Spleen (tissue), 11 donors: Measurements from ENCODE around the gene SMIM36. TPM values are rescaled to one million over a fixed set of nuclear protein-coding genes. Genes with fewer than 3 reads are reported as not detected.
"Not testable (repeated sequence)": the region's sequence is repeated elsewhere in the genome, so short reads cannot be mapped to it uniquely, and the experiment has no call there.

ENCODE experiments used
- DNase-seq: peaks from one replicate; pipeline ENCODE4 v3.0.0-alpha.2; 2020
- H3K27ac ChIP-seq, 8 donors: fragments of 200-600 bp; sonication (generic) in 7 of 8; 1 replicate in 4 of 8; 2 replicates in 4 of 8; pipeline versions ENCODE4 v1.5.0 to v1.8.0; 2016 to 2021; ENCODE audit warnings: inconsistent platforms in 4 of 8, mild to moderate bottlenecking in 4 of 8, moderate library complexity in 1 of 8
- H3K27me3 ChIP-seq, 7 donors: fragments of 200-600 bp; sonication (generic) in 6 of 7; replicated peaks in 1 of 7; 1 replicate in 4 of 7; 2 replicates in 3 of 7; pipeline versions ENCODE4 v1.5.0 to v1.8.0; 2016 to 2021; ENCODE audit warnings: inconsistent platforms in 3 of 7, mild to moderate bottlenecking in 1 of 7
- H3K36me3 ChIP-seq, 6 donors: fragments of 200-600 bp; sonication (generic) in 5 of 6; 1 replicate in 4 of 6; 2 replicates in 2 of 6; pipeline versions ENCODE4 v1.5.0 to v1.8.0; 2016 to 2021; ENCODE audit warnings: inconsistent platforms in 2 of 6
- H3K4me1 ChIP-seq, 6 donors: fragments of 200-600 bp; sonication (generic) in 5 of 6; 1 replicate in 3 of 6; 2 replicates in 3 of 6; pipeline versions ENCODE4 v1.5.0 to v1.8.0; 2016 to 2021; ENCODE audit warnings: inconsistent platforms in 3 of 6
- H3K4me3 ChIP-seq, 8 donors: fragments of 200-600 bp; sonication (generic) in 7 of 8; 1 replicate in 4 of 8; 2 replicates in 4 of 8; pipeline versions ENCODE4 v1.5.0 to v1.8.0; 2016 to 2021; ENCODE audit warnings: inconsistent platforms in 4 of 8, mild to moderate bottlenecking in 4 of 8, moderate library complexity in 2 of 8
- H3K9me3 ChIP-seq, 8 donors: fragments of 200-600 bp; sonication (generic) in 7 of 8; 1 replicate in 4 of 8; 2 replicates in 4 of 8; pipeline versions ENCODE4 v1.5.0 to v1.8.0; 2016 to 2021; ENCODE audit warnings: inconsistent platforms in 4 of 8
- CTCF ChIP-seq, 11 experiments: fragments of 200-600 bp in 7 of 11; fragments of 450-650 bp in 4 of 11; sonication (generic) in 4 of 11; IDR thresholded peaks in 8 of 11; conservative IDR thresholded peaks in 3 of 11; 1 replicate in 7 of 11; 2 replicates in 4 of 11; pipeline versions ENCODE4 v1.4.0 to v1.8.0; 2016 to 2021; ENCODE audit warnings: antibody characterized with exemption in 11 of 11, inconsistent platforms in 4 of 11, mild to moderate bottlenecking in 1 of 11
- POLR2A ChIP-seq, 3 donors: fragments of 450-650 bp; IDR thresholded peaks; one replicate each; pipeline ENCODE4 v1.5.1; 2017; ENCODE audit warnings: antibody characterized with exemption in 3 of 3, mild to moderate bottlenecking in 1 of 3
- POLR2AphosphoS5 ChIP-seq, 3 donors: sonication (generic); formaldehyde crosslinking; IDR thresholded peaks; one replicate each; pipeline ENCODE4 v1.5.1; 2017; ENCODE audit warnings: antibody characterized with exemption in 3 of 3
- WGBS, 5 donors: extraction: QIAGEN DNeasy Blood & Tissue Kit in 3 of 5; methylation state at CpG; one replicate each; pipeline versions ENCODE4 v1.1.5 to v1.1.7; 2013 to 2018; 5-methylcytosine and 5-hydroxymethylcytosine counted together
- intact Hi-C: fragments of 100-400 bp; cut with DNase I; formaldehyde crosslinking; loops from one replicate; pipeline ENCODE4 v1.15.0; 2023; ENCODE audit warnings: low total_unique reads
- polyA plus RNA-seq, 3 donors: library from polyadenylated mRNA; stranded (reverse); fragments of 200-250 nt; gene quantifications; one replicate each; pipeline ENCODE4 v1.2.1, GENCODE V29; 2013
- total RNA-seq, 7 donors: library from RNA; depleted of rRNA in 3 of 7; stranded (reverse); fragments of >200 nt in 3 of 7; fragmentation: NEBNext Ultra II Directional in 4 of 7; extraction: Animal tissue kit (Norgen Biotek cat#: 25700) in 4 of 7; gene quantifications; one replicate each; pipeline versions ENCODE4 v1.1.0 to v1.2.1, GENCODE V29; 2016 to 2021
- donor health status: healthy with polysubstance abuse.
- donor health status: DM: no; HTN: no; CAD: no; lungs with moderate emphysema.
- donor health status: DM: no; HTN: no; CAD: no.
- donor health status: Bipolar disorder and iron deficiency.
- donor health status: healthy.
- donor health status: DM: no; HTN: no; CAD: no.
- donor health status: DM: yes; HTN: yes; CAD: no.

The SMIM36 gene
- total and polyA plus RNA-seq, 10 donors: not detected

- DNase-seq: no peak
- peaks cover 0 to 7% (median 0%) of the 10 kb centered on the region in 7 donors for H3K27me3 ChIP-seq
- no peak overlapping the region for H3K4me3 ChIP-seq
- peaks cover 0 to 5% (median 0%) of the 10 kb centered on the region in 6 donors for H3K4me1 ChIP-seq
- no peak overlapping the region for H3K27ac ChIP-seq
- H3K36me3 ChIP-seq: no peaks in the 10 kb centered on the region
- no peaks in the 10 kb centered on the region for H3K9me3 ChIP-seq
- TF ChIP-seq POLR2A (IDR thresholded peaks at IDR 0.05): no peak
- no peak for TF ChIP-seq CTCF (IDR thresholded peaks at IDR 0.05 in 8 of 11, conservative IDR thresholded peaks at IDR 0.05 in 3 of 11)
- TF ChIP-seq POLR2AphosphoS5 (IDR thresholded peaks at IDR 0.05): no peak
- intact Hi-C loops: no loop called here
Measured at GRCh38 chr17:55480631-55481315, 30.5 kb downstream of the SMIM36 start.

DNA sequence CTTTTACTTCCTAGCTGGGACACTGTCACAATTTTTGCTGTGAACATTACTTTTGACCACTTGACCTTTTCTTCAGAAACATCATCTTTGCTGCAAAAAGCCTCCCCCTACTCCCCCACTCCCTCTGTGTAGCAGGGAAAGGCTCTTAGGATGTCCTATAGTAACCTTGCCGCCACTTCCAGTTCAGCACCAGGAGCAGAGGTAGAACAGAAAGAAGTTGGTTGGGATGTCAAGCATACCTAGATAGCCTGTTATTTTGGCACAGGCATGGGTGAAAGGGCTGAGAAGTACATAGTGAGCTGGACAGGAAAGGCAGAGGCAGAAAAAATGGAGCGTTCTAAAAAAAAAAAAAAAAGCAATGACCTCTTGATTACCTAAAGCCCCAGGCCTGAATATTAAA lies 31.3 kb downstream of the SMIM36 start:
- Histone ChIP-seq H3K4me1 (peaks cover 0 to 5% (median 0%) of the 10 kb centered on the region in 6 donors), H3K4me3 (no peak overlapping the region), H3K9me3 (no peaks in the 10 kb centered on the region), H3K27me3 (peaks cover 0 to 7% (median 0%) of the 10 kb centered on the region in 7 donors), H3K27ac (no peak overlapping the region), H3K36me3 (no peaks in the 10 kb centered on the region)
- TF ChIP-seq CTCF (IDR thresholded peaks at IDR 0.05 in 8 of 11, conservative IDR thresholded peaks at IDR 0.05 in 3 of 11): no peak
- no peak for TF ChIP-seq POLR2AphosphoS5 (IDR thresholded peaks at IDR 0.05)
- TF ChIP-seq POLR2A (IDR thresholded peaks at IDR 0.05): no peak
- intact Hi-C loops: no loop called here
- DNase-seq: no peak
- WGBS, 5 donors: 83 to 92% (median 86%) methylated on average over 2 of the region's 2 CpGs

DNA sequence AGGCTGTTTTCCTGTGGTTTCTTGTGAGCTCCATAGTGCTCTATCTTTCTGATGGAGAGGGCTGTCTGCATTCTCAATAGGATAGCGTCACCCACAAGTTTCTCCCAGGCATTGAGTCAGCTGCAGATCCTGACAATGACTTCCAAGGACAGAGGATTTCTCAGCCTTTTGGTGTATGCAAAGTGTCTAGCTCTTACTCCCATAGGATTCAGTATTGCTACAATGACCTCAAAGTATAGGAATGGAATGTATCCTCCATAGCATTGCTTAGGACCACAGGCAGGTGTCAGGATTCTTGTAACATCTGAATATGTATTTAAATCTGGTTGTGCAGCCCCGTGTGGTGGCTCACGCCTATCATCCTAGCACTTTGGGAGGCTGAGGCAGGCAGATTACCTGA lies 32.3 kb downstream of the SMIM36 start:
- DNase-seq: no peak
- H3K27ac ChIP-seq: no peak overlapping the region
- H3K4me1 ChIP-seq: peaks cover 0 to 5% (median 0%) of the 10 kb centered on the region in 6 donors
- WGBS, 5 donors: 58 to 92% (median 92%) methylated on average over 3 of the region's 3 CpGs
- H3K36me3 ChIP-seq: no peaks in the 10 kb centered on the region
- H3K4me3 ChIP-seq: no peak overlapping the region
- H3K9me3 ChIP-seq: no peaks in the 10 kb centered on the region
- TF ChIP-seq CTCF (IDR thresholded peaks at IDR 0.05 in 8 of 11, conservative IDR thresholded peaks at IDR 0.05 in 3 of 11) (no peak), POLR2A (IDR thresholded peaks at IDR 0.05) (no peak), POLR2AphosphoS5 (IDR thresholded peaks at IDR 0.05) (no peak)
- H3K27me3 ChIP-seq: peaks cover 0 to 7% (median 0%) of the 10 kb centered on the region in 7 donors
- intact Hi-C loops: no loop called here

DNA sequence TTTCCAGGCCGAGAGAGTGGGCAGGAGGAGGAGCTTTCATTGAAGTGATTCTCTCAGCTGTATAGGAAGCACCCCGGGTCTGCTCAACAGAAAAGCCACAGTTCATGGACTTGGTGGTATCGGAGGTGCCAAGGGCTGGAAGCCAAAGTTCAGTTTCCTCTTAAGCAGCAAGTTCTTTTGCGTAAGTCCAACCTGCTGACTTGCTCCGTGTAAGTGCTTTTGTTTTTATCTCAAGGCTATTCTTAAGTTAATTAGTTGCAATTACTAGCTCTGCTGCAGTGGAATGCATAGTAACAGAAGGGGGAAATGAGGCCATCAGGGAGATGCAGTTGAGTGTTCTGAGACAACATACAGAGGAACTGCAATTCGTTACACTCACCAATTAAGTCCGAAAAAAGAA lies 44.6 kb downstream of the SMIM36 start:
- no peak for DNase-seq
- H3K36me3 ChIP-seq: no peaks in the 10 kb centered on the region
- no peak for TF ChIP-seq POLR2A (IDR thresholded peaks at IDR 0.05)
- TF ChIP-seq CTCF (IDR thresholded peaks at IDR 0.05 in 8 of 11, conservative IDR thresholded peaks at IDR 0.05 in 3 of 11): no peak
- no peak for TF ChIP-seq POLR2AphosphoS5 (IDR thresholded peaks at IDR 0.05)
- intact Hi-C loops: no loop called here
- no peaks in the 10 kb centered on the region for H3K9me3 ChIP-seq
- no peaks in the 10 kb centered on the region for H3K27me3 ChIP-seq
- no peak overlapping the region for H3K4me3 ChIP-seq
- 35 to 58% (median 56%) methylated on average over 7 of the region's 7 CpGs for WGBS, 5 donors
- H3K27ac ChIP-seq: no peak overlapping the region
- H3K4me1 ChIP-seq: peaks cover 0 to 18% (median 4%) of the 10 kb centered on the region in 6 donors

GRCh38 chr17:55465771-55466170 lies 45.5 kb downstream of the SMIM36 start:
- H3K36me3 ChIP-seq, H3K4me3 ChIP-seq, H3K27me3 ChIP-seq, DNase-seq, H3K9me3 ChIP-seq, intact Hi-C loops, H3K27ac ChIP-seq: not testable (repeated sequence)
- WGBS, 5 donors: 78 to 91% (median 86%) methylated on average over 4 of the region's 4 CpGs
- peaks cover 0 to 18% (median 4%) of the 10 kb centered on the region in 6 donors for H3K4me1 ChIP-seq
